GM12878 (cell line): ENCODE results near the gene SCAMP1. TPM values are rescaled to one million over a fixed set of nuclear protein-coding genes. Genes with fewer than 3 reads are reported as not detected.

Experiments used
- BCL11A ChIP-seq: IDR thresholded peaks from 2 replicates; pipeline ENCODE4 v1.6.1; 2011; ENCODE audit warnings: low read depth, low read length
- CBFB ChIP-seq: IDR thresholded peaks from 2 replicates; pipeline ENCODE4 v1.6.1; 2016; ENCODE audit warnings: antibody characterized with exemption, low read depth
- CBX5 ChIP-seq: sonication (generic); IDR thresholded peaks from 2 replicates; pipeline ENCODE4 v1.6.1; 2016; ENCODE audit warnings: low read depth, moderate library complexity, mild to moderate bottlenecking, inconsistent platforms
- DPF2 ChIP-seq: fragments of 450-650 bp; IDR thresholded peaks from 2 replicates; pipeline ENCODE4 v1.6.1; 2017; ENCODE audit warnings: mild to moderate bottlenecking
- FOXK2 ChIP-seq: fragments of 450-650 bp; IDR thresholded peaks from 2 replicates; pipeline ENCODE4 v1.6.1; 2017; ENCODE audit warnings: mild to moderate bottlenecking, moderate library complexity
- IKZF1 ChIP-seq: fragments of 450-650 bp; conservative IDR thresholded peaks from 2 replicates; pipeline ENCODE4 v1.6.1; 2017; ENCODE audit warnings: antibody characterized with exemption, mild to moderate bottlenecking
- KAT2A ChIP-seq: conservative IDR thresholded peaks from 2 replicates; pipeline ENCODE4 v1.6.1; 2011; ENCODE audit warnings: low read depth, low read length; ENCODE audit not compliant: control insufficient read depth
- LARP7 ChIP-seq: fragments of 450-650 bp; IDR thresholded peaks from 2 replicates; pipeline ENCODE4 v1.6.1; 2017; ENCODE audit warnings: mild to moderate bottlenecking
- MEF2A ChIP-seq: IDR thresholded peaks from 2 replicates; pipeline ENCODE4 v1.6.1; 2011; ENCODE audit warnings: low read depth, mild to moderate bottlenecking, low read length, moderate library complexity; ENCODE audit not compliant: insufficient read depth
- MEF2B ChIP-seq: fragments of 450-650 bp; IDR thresholded peaks from 2 replicates; pipeline ENCODE4 v1.6.1; 2018; ENCODE audit warnings: mild to moderate bottlenecking, moderate library complexity; ENCODE audit not compliant: partially characterized antibody, poor library complexity, severe bottlenecking
- MLLT1 ChIP-seq: fragments of 450-650 bp; IDR thresholded peaks from 2 replicates; pipeline ENCODE4 v1.6.1; 2016; ENCODE audit warnings: mild to moderate bottlenecking
- MTA2 ChIP-seq: fragments of 450-650 bp; IDR thresholded peaks from 2 replicates; pipeline ENCODE4 v1.6.1; 2016; ENCODE audit warnings: low read depth, mild to moderate bottlenecking, moderate library complexity
- NFIC ChIP-seq: IDR thresholded peaks from 2 replicates; pipeline ENCODE4 v1.6.1; 2012; ENCODE audit warnings: low read depth, mild to moderate bottlenecking, inconsistent platforms, low read length, moderate library complexity
- PAX5 ChIP-seq: IDR thresholded peaks from 2 replicates; pipeline ENCODE4 v1.6.1; 2011; ENCODE audit warnings: low read depth, low read length, borderline replicate concordance
- PAX8 ChIP-seq: fragments of 450-650 bp; IDR thresholded peaks from 2 replicates; pipeline ENCODE4 v1.6.1; 2017; ENCODE audit warnings: mild to moderate bottlenecking, moderate library complexity
- PBX3 ChIP-seq: IDR thresholded peaks from 2 replicates; pipeline ENCODE4 v1.6.1; 2011; ENCODE audit warnings: mild to moderate bottlenecking, low read depth, low read length, moderate library complexity; ENCODE audit not compliant: insufficient replicate concordance
- RAD21 ChIP-seq: IDR thresholded peaks from 2 replicates; pipeline ENCODE4 v1.6.1; 2011; ENCODE audit warnings: mild to moderate bottlenecking, low read depth, low read length, moderate library complexity; ENCODE audit not compliant: insufficient read depth
- RUNX3 ChIP-seq: IDR thresholded peaks from 2 replicates; pipeline ENCODE4 v1.6.1; 2012; ENCODE audit warnings: low read length, inconsistent platforms
- SIN3A ChIP-seq: IDR thresholded peaks from 2 replicates; pipeline ENCODE4 v1.6.1; 2012; ENCODE audit warnings: low read depth, low read length, improper control_type of control experiment
- SPI1 ChIP-seq: IDR thresholded peaks from 2 replicates; pipeline ENCODE4 v1.6.1; 2011; ENCODE audit warnings: low read depth, mild to moderate bottlenecking, low read length, moderate library complexity, borderline replicate concordance; ENCODE audit not compliant: insufficient read depth
- STAT3 ChIP-seq: IDR thresholded peaks from 2 replicates; pipeline ENCODE4 v1.6.1; 2011; ENCODE audit warnings: low read depth, low read length, improper control_type of control experiment
- ZNF24 ChIP-seq: fragments of 450-650 bp; IDR thresholded peaks from 2 replicates; pipeline ENCODE4 v1.6.1; 2017; ENCODE audit warnings: antibody characterized with exemption, mild to moderate bottlenecking
- polyA plus RNA-seq, 11 experiments: library from polyadenylated mRNA; depleted of rRNA in 4 of 11; unstranded in 6 of 11; stranded (reverse) in 5 of 11; fragments of >200 nt; fragmentation: Nextera tagmentation in 4 of 11; fragmentation: Illumina TruSeq in 1 of 11; extraction: Ambion mirVana in 4 of 11; extraction: Trizol in 1 of 11; gene quantifications; 1 replicate in 1 of 11; 2 replicates in 10 of 11; pipeline versions ENCODE4 v1.2.1 to v1.2.3, GENCODE V29; 2011 to 2016; ENCODE audit warnings: inconsistent platforms in 2 of 11, missing spikeins in 2 of 11, low read depth in 1 of 11
- total RNA-seq, 4 experiments: library from RNA; depleted of rRNA in 3 of 4; stranded (reverse); fragments of >200 nt in 3 of 4; fragmentation: Illumina TruSeq in 1 of 4; extraction: Trizol in 1 of 4; gene quantifications; 2 replicates each; pipeline versions ENCODE4 v1.2.1 to v1.2.3, GENCODE V29; 2013 to 2021
- TF ChIP-seq, protein P1 (sequence below): fragments of 450-650 bp; IDR thresholded peaks from 2 replicates; pipeline ENCODE4 v1.6.1; 2016; ENCODE audit warnings: mild to moderate bottlenecking

SCAMP1 gene
- total and polyA plus RNA-seq, 10 of the 15 experiments (the other 5 are each of a cell fraction or from before 2014, with no cell fraction given) = 6.4 to 27.9 (median 20.0) TPM

DNA sequence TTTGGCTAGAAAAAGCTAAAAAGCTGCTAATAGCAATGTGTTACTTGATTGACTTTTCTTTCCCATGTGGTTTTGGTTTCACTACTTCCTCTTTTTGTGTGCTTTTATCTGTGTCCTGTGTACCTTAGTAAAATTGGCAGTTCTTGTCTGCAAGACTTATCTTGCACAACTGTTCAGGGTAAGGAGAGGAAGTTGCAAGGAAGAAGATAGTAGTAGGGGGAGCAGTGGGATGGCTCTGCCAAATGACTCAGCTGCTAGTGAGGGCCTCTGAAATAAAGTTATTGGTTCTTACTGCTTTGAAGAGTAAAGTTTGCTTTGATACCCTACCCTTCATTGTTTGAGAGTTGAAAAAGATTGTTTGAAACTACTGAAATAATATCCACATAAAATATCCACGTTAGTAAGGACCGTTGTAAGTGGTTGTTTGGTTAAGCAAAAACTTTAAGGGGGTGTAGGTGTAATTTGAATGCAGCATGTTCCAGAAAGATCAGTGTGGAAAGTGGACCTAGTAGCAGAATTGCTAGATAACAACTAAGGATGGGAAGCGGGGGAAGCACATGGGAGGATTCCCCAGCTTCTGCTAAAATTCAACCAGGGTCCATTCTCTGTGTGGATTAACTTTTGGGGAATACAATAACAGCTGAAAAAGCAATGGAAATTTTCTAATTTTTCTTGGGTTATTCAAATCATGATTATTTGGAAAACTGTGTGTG, 123.5 kb downstream of the SCAMP1 start (continued):
- TF ChIP-seq PAX8 (no peak), SPI1 (peak; percentile 87), ZNF24 (no peak), DPF2 (peak; percentile 44; the same call in 1 of the 2 replicates), MLLT1 (peak; percentile 68; the same call in 1 of the 2 replicates), PAX5 (no peak), MEF2A (0 out of 2 replicates have a peak, but pooled peaks have one; percentile 59), KAT2A (no peak), FOXK2 (no peak), SIN3A (no peak), CBFB (peak; percentile 76; the same call in 1 of the 2 replicates), MEF2B (peak; percentile 26), IKZF1 (peak; percentile 66), BCL11A (0 out of 2 replicates have a peak, but pooled peaks have one; percentile 11), LARP7 (no peak), NFIC (0 out of 2 replicates have a peak, but pooled peaks have one; percentile 37), RUNX3 (peak; percentile 94), PBX3 (no peak), MTA2 (peak; percentile 60; the same call in 1 of the 2 replicates), STAT3 (no peak), RAD21 (no peak), CBX5 (0 out of 2 replicates have a peak, but pooled peaks have one; percentile 60)
- TF ChIP-seq, protein P1, sequence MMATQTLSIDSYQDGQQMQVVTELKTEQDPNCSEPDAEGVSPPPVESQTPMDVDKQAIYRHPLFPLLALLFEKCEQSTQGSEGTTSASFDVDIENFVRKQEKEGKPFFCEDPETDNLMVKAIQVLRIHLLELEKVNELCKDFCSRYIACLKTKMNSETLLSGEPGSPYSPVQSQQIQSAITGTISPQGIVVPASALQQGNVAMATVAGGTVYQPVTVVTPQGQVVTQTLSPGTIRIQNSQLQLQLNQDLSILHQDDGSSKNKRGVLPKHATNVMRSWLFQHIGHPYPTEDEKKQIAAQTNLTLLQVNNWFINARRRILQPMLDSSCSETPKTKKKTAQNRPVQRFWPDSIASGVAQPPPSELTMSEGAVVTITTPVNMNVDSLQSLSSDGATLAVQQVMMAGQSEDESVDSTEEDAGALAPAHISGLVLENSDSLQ = peak; percentile 72
